NCI-H774 (cell line): ENCODE measurements around the gene IRGQ.

Experiments used
- DNase-seq: peaks from one replicate; lab custom pipeline; 2025; lab: John Stamatoyannopoulos, UW

IRGQ gene

GRCh38 chr19:43544077-43544476 is 51.9 kb downstream of the IRGQ start:
- DNase-seq: no peak

- no peak for DNase-seq
Measured at GRCh38 chr19:43541920-43542650, 53.8 kb downstream of the IRGQ start.

- DNase-seq: no peak
Measured at GRCh38 chr19:43540381-43540780, 55.6 kb downstream of the IRGQ start.

GRCh38 chr19:43538922-43539321 is 57.0 kb downstream of the IRGQ start:
- DNase-seq: no peak

- DNase-seq: no peak
Measured at GRCh38 chr19:43534816-43535761, 60.8 kb downstream of the IRGQ start.
